COLO829 (cell line): ENCODE results near the gene MRTFA.
"Not testable (repeated sequence)": the region's sequence is repeated elsewhere in the genome, so short reads cannot be mapped to it uniquely, and the experiment has no call there.

ENCODE experiments used
- DNase-seq: peaks from one replicate; pipeline ENCODE4 v3.0.0; 2012; ENCODE audit warnings: low spot score

The MRTFA gene

GRCh38 chr22:40554023-40554422, 82.5 kb downstream of the MRTFA start:
- not testable (repeated sequence) for DNase-seq

- no peak for DNase-seq
Measured at GRCh38 chr22:40553014-40553554, 83.4 kb downstream of the MRTFA start.

- DNase-seq, result no peak
Measured at GRCh38 chr22:40552070-40552469, 84.4 kb downstream of the MRTFA start.

GRCh38 chr22:40547729-40548143, 88.8 kb downstream of the MRTFA start:
- DNase-seq, result no peak

- no peak for DNase-seq
Measured at GRCh38 chr22:40544758-40545157, 91.8 kb downstream of the MRTFA start.

- no peak for DNase-seq
Measured at GRCh38 chr22:40542821-40543540, 93.5 kb downstream of the MRTFA start.

GRCh38 chr22:40541300-40541699, 95.2 kb downstream of the MRTFA start:
- no peak for DNase-seq

- no peak for DNase-seq
Measured at GRCh38 chr22:40540265-40540664, 96.3 kb downstream of the MRTFA start.

GRCh38 chr22:40536149-40536548, 100.4 kb downstream of the MRTFA start:
- not testable (repeated sequence) for DNase-seq

GRCh38 chr22:40535642-40536041, 100.9 kb downstream of the MRTFA start:
- no peak for DNase-seq

- DNase-seq, result no peak
Measured at GRCh38 chr22:40535189-40535512, 101.4 kb downstream of the MRTFA start.

- peak; percentile 60 for DNase-seq
Measured at GRCh38 chr22:40534379-40535188, 101.9 kb downstream of the MRTFA start.

GRCh38 chr22:40533712-40534378, 102.7 kb downstream of the MRTFA start:
- DNase-seq, result peak; percentile 81

- DNase-seq, result no peak
Measured at GRCh38 chr22:40531951-40532900, 104.3 kb downstream of the MRTFA start.

- DNase-seq, result not testable (repeated sequence)
Measured at GRCh38 chr22:40530391-40530790, 106.1 kb downstream of the MRTFA start.

GRCh38 chr22:40529821-40530220, 106.7 kb downstream of the MRTFA start:
- no peak for DNase-seq

- DNase-seq, result no peak
Measured at GRCh38 chr22:40526960-40527359, 109.6 kb downstream of the MRTFA start.

- no peak for DNase-seq
Measured at GRCh38 chr22:40525250-40525884, 111.2 kb downstream of the MRTFA start.

- no peak for DNase-seq
Measured at GRCh38 chr22:40524392-40525249, 111.9 kb downstream of the MRTFA start.

- DNase-seq, result no peak
Measured at GRCh38 chr22:40522141-40522540, 114.4 kb downstream of the MRTFA start.
